Fibroblast of skin of scalp (primary cell): Measurements from ENCODE around the gene DOCK9.

ENCODE experiments used
- DNase-seq: peaks from one replicate; pipeline ENCODE4 v3.0.0-alpha.2; 2013

DOCK9 gene

GRCh38 chr13:98883998-98884397 is 93.9 kb downstream of the DOCK9 start:
- no peak for DNase-seq

GRCh38 chr13:98881390-98881789 is 96.5 kb downstream of the DOCK9 start:
- peak; percentile 7 for DNase-seq

- no peak for DNase-seq
These were observed 97.2 kb downstream of the DOCK9 start for GRCh38 chr13:98880677-98881076.

GRCh38 chr13:98879957-98880356 is 97.9 kb downstream of the DOCK9 start:
- no peak for DNase-seq

- no peak for DNase-seq
These were observed 98.7 kb downstream of the DOCK9 start for GRCh38 chr13:98879127-98879520.

GRCh38 chr13:98878486-98879126 is 99.3 kb downstream of the DOCK9 start:
- DNase-seq = no peak

GRCh38 chr13:98877936-98878335 is 99.9 kb downstream of the DOCK9 start:
- DNase-seq = no peak

- DNase-seq = no peak
These were observed 100.4 kb downstream of the DOCK9 start for GRCh38 chr13:98877466-98877865.

- no peak for DNase-seq
These were observed 102.6 kb downstream of the DOCK9 start for GRCh38 chr13:98875146-98875729.

- no peak for DNase-seq
These were observed 103.9 kb downstream of the DOCK9 start for GRCh38 chr13:98874029-98874397.

GRCh38 chr13:98873377-98874028 is 104.4 kb downstream of the DOCK9 start:
- DNase-seq = no peak

GRCh38 chr13:98871727-98872126 is 106.1 kb downstream of the DOCK9 start:
- DNase-seq = no peak

- DNase-seq = no peak
These were observed 108.3 kb downstream of the DOCK9 start for GRCh38 chr13:98869408-98870090.

- DNase-seq = no peak
These were observed 108.9 kb downstream of the DOCK9 start for GRCh38 chr13:98868932-98869331.

- no peak for DNase-seq
These were observed 111.0 kb downstream of the DOCK9 start for GRCh38 chr13:98866882-98867281.

- no peak for DNase-seq
These were observed 117.4 kb downstream of the DOCK9 start for GRCh38 chr13:98860491-98860890.

- no peak for DNase-seq
These were observed 119.7 kb downstream of the DOCK9 start for GRCh38 chr13:98858191-98858590.

- no peak for DNase-seq
These were observed 120.9 kb downstream of the DOCK9 start for GRCh38 chr13:98856983-98857382.

GRCh38 chr13:98854448-98854847 is 123.4 kb downstream of the DOCK9 start:
- DNase-seq = no peak

GRCh38 chr13:98853771-98854221 is 124.1 kb downstream of the DOCK9 start:
- peak; percentile 60 for DNase-seq

- no peak for DNase-seq
These were observed 126.6 kb downstream of the DOCK9 start for GRCh38 chr13:98851276-98851675.

- DNase-seq = peak; percentile 31
These were observed 129.1 kb downstream of the DOCK9 start for GRCh38 chr13:98848746-98849145.

- DNase-seq = no peak
These were observed 130.1 kb downstream of the DOCK9 start for GRCh38 chr13:98847780-98848179.

- no peak for DNase-seq
These were observed 130.9 kb downstream of the DOCK9 start for GRCh38 chr13:98846986-98847385.
